Measurements from ENCODE around the gene AFF2.

AFF2 gene

GRCh38 chrX:148588649-148589310 lies 88.4 kb downstream of the AFF2 start:
- no peak for DNase-seq (ENCODE audit: low read depth)

- no peak for DNase-seq (ENCODE audit: low read depth)
These were observed 92.2 kb downstream of the AFF2 start for GRCh38 chrX:148592595-148592994.

GRCh38 chrX:148593146-148593545 lies 92.7 kb downstream of the AFF2 start:
- DNase-seq (ENCODE audit: low read depth), result no peak

GRCh38 chrX:148593987-148594386 lies 93.6 kb downstream of the AFF2 start:
- DNase-seq (ENCODE audit: low read depth), result no peak

- DNase-seq (ENCODE audit: low read depth), result no peak
These were observed 99.0 kb downstream of the AFF2 start for GRCh38 chrX:148599404-148599803.

- DNase-seq (ENCODE audit: low read depth), result no peak
These were observed 99.7 kb downstream of the AFF2 start for GRCh38 chrX:148600131-148600530.

GRCh38 chrX:148600581-148600980 lies 100.2 kb downstream of the AFF2 start:
- DNase-seq (ENCODE audit: low read depth), result no peak

GRCh38 chrX:148601034-148601433 lies 100.6 kb downstream of the AFF2 start:
- DNase-seq (ENCODE audit: low read depth), result no peak

- DNase-seq (ENCODE audit: low read depth), result no peak
These were observed 109.3 kb downstream of the AFF2 start for GRCh38 chrX:148609515-148610327.

- DNase-seq (ENCODE audit: low read depth), result no peak
These were observed 109.9 kb downstream of the AFF2 start for GRCh38 chrX:148610328-148610698.

- no peak for DNase-seq (ENCODE audit: low read depth)
These were observed 111.6 kb downstream of the AFF2 start for GRCh38 chrX:148611993-148612392.

GRCh38 chrX:148612431-148612830 lies 112.0 kb downstream of the AFF2 start:
- no peak for DNase-seq (ENCODE audit: low read depth)

- no peak for DNase-seq (ENCODE audit: low read depth)
These were observed 113.2 kb downstream of the AFF2 start for GRCh38 chrX:148613636-148614035.

- DNase-seq (ENCODE audit: low read depth), result no peak
These were observed 115.1 kb downstream of the AFF2 start for GRCh38 chrX:148615491-148615890.

GRCh38 chrX:148618470-148619445 lies 118.3 kb downstream of the AFF2 start:
- no peak for DNase-seq (ENCODE audit: low read depth)

GRCh38 chrX:148620023-148620422 lies 119.6 kb downstream of the AFF2 start:
- no peak for DNase-seq (ENCODE audit: low read depth)

GRCh38 chrX:148624951-148625474 lies 124.6 kb downstream of the AFF2 start:
- no peak for DNase-seq (ENCODE audit: low read depth)

- DNase-seq (ENCODE audit: low read depth), result no peak
These were observed 128.2 kb downstream of the AFF2 start for GRCh38 chrX:148628621-148629020.

- DNase-seq (ENCODE audit: low read depth), result no peak
These were observed 129.0 kb downstream of the AFF2 start for GRCh38 chrX:148629434-148629833.

GRCh38 chrX:148632444-148632843 lies 132.0 kb downstream of the AFF2 start:
- no peak for DNase-seq (ENCODE audit: low read depth)

GRCh38 chrX:148633218-148633908 lies 132.9 kb downstream of the AFF2 start:
- DNase-seq (ENCODE audit: low read depth), result no peak

- DNase-seq (ENCODE audit: low read depth), result no peak
These were observed 134.2 kb downstream of the AFF2 start for GRCh38 chrX:148634591-148634990.
